Measurements from ENCODE around the gene PPA1.
"Not testable (repeated sequence)": the region's sequence is repeated elsewhere in the genome, so short reads cannot be mapped to it uniquely, and the experiment has no call there.

The PPA1 gene

DNA sequence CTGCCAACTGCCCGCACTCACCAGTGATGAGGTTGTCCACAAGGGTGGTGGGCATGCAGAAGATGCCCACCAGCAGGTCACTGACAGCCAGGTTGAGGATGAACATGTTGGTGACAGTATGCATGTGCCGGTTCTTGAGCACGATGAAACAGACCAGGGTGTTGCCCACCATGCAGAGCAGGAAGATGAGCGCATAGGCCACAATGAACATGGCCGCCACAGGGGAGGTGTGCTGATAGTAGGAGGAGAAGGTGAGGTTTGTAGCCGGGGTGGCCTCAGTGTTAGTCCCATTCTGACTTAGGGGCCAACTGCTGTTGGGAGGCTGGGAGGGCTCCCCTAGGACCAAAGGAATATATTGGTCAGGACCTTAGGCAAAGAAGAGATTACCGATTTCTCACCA, 32.8 kb upstream of the PPA1 start:
- H3K4me3 ChIP-seq (ENCODE audit: control insufficient read depth, low read depth, low read length), result no peak overlapping the region
- DNase-seq (ENCODE audit: low read depth), result no peak
- TF ChIP-seq, protein P1, sequence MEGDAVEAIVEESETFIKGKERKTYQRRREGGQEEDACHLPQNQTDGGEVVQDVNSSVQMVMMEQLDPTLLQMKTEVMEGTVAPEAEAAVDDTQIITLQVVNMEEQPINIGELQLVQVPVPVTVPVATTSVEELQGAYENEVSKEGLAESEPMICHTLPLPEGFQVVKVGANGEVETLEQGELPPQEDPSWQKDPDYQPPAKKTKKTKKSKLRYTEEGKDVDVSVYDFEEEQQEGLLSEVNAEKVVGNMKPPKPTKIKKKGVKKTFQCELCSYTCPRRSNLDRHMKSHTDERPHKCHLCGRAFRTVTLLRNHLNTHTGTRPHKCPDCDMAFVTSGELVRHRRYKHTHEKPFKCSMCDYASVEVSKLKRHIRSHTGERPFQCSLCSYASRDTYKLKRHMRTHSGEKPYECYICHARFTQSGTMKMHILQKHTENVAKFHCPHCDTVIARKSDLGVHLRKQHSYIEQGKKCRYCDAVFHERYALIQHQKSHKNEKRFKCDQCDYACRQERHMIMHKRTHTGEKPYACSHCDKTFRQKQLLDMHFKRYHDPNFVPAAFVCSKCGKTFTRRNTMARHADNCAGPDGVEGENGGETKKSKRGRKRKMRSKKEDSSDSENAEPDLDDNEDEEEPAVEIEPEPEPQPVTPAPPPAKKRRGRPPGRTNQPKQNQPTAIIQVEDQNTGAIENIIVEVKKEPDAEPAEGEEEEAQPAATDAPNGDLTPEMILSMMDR (conservative IDR thresholded peaks at IDR 0.05; ENCODE audit: control insufficient read depth, insufficient read depth, low read depth, low read length), result no peak

GRCh38 chr10:70265032-70265689, 31.9 kb upstream of the PPA1 start:
- TF ChIP-seq, protein P1 (conservative IDR thresholded peaks at IDR 0.05; ENCODE audit: control insufficient read depth, insufficient read depth, low read depth, low read length), result no peak
- H3K4me3 ChIP-seq (ENCODE audit: control insufficient read depth, low read depth, low read length), result no peak overlapping the region
- DNase-seq (ENCODE audit: low read depth), result no peak

- DNase-seq (ENCODE audit: low read depth), result no peak
- TF ChIP-seq, protein P1 (conservative IDR thresholded peaks at IDR 0.05; ENCODE audit: control insufficient read depth, insufficient read depth, low read depth, low read length), result no peak
- no peak overlapping the region for H3K4me3 ChIP-seq (ENCODE audit: control insufficient read depth, low read depth, low read length)
Measured at GRCh38 chr10:70260734-70261133, 27.5 kb upstream of the PPA1 start.

GRCh38 chr10:70260259-70260658, 27.0 kb upstream of the PPA1 start:
- H3K4me3 ChIP-seq (ENCODE audit: control insufficient read depth, low read depth, low read length), result no peak overlapping the region

GRCh38 chr10:70258216-70258615, 25.0 kb upstream of the PPA1 start:
- TF ChIP-seq, protein P1 (conservative IDR thresholded peaks at IDR 0.05; ENCODE audit: control insufficient read depth, insufficient read depth, low read depth, low read length), result no peak
- no peak for DNase-seq (ENCODE audit: low read depth)

More at GRCh38 chr10:70260259-70260658, 27.0 kb upstream of the PPA1 start:
- TF ChIP-seq, protein P1 (conservative IDR thresholded peaks at IDR 0.05; ENCODE audit: control insufficient read depth, insufficient read depth, low read depth, low read length), result no peak
- DNase-seq (ENCODE audit: low read depth), result no peak

GRCh38 chr10:70257816-70258215, 24.6 kb upstream of the PPA1 start:
- H3K4me3 ChIP-seq (ENCODE audit: control insufficient read depth, low read depth, low read length); DNase-seq (ENCODE audit: low read depth): not testable (repeated sequence)

More at GRCh38 chr10:70258216-70258615, 25.0 kb upstream of the PPA1 start:
- H3K4me3 ChIP-seq (ENCODE audit: control insufficient read depth, low read depth, low read length), result no peak overlapping the region

- TF ChIP-seq, protein P1 (conservative IDR thresholded peaks at IDR 0.05; ENCODE audit: control insufficient read depth, insufficient read depth, low read depth, low read length), result no peak
- H3K4me3 ChIP-seq (ENCODE audit: control insufficient read depth, low read depth, low read length), result no peak overlapping the region
- no peak for DNase-seq (ENCODE audit: low read depth)
Measured at GRCh38 chr10:70256463-70256862, 23.2 kb upstream of the PPA1 start.

Measured in fibroblast of mammary gland (primary cell).